Measurements from ENCODE around the gene MNT. TPM values are rescaled to one million over a fixed set of nuclear protein-coding genes. Genes with fewer than 3 reads are reported as not detected.

The MNT gene
- polyA plus RNA-seq, 3 donors, result 4.9 to 23.7 (median 23.1) TPM

GRCh38 chr17:2420176-2420575, 19.3 kb upstream of the MNT start:
- 66 to 79% (median 75%) methylated on average over 12 of the region's 12 CpGs for WGBS, 3 donors
- H3K27ac ChIP-seq (ENCODE audit: low read depth, low read length), result no peak overlapping the region

- 84 to 92% (median 88%) methylated on average over 6 of the region's 6 CpGs for WGBS, 3 donors
- no peak overlapping the region for H3K27ac ChIP-seq (ENCODE audit: low read depth, low read length)
Measured at GRCh38 chr17:2419486-2419885, 18.6 kb upstream of the MNT start.

GRCh38 chr17:2418572-2418971, 17.7 kb upstream of the MNT start:
- 25 to 70% (median 65%) methylated on average over 7 of the region's 7 CpGs for WGBS, 3 donors
- H3K27ac ChIP-seq (ENCODE audit: low read depth, low read length), result no peak overlapping the region

GRCh38 chr17:2416010-2416734, 15.3 kb upstream of the MNT start:
- WGBS, 3 donors, result 24 to 34% (median 29%) methylated on average over 19 of the region's 19 CpGs
- no peak overlapping the region for H3K27ac ChIP-seq (ENCODE audit: low read depth, low read length)

- no peak overlapping the region for H3K27ac ChIP-seq (ENCODE audit: low read depth, low read length)
- WGBS, 3 donors, result 84 to 92% (median 90%) methylated on average over 9 of the region's 9 CpGs
Measured at GRCh38 chr17:2415081-2415480, 14.2 kb upstream of the MNT start.

- 91 to 94% (median 94%) methylated on average over 22 of the region's 22 CpGs for WGBS, 3 donors
- no peak overlapping the region for H3K27ac ChIP-seq (ENCODE audit: low read depth, low read length)
Measured at GRCh38 chr17:2414446-2415064, 13.7 kb upstream of the MNT start.

GRCh38 chr17:2412561-2413021, 11.7 kb upstream of the MNT start:
- no peak overlapping the region for H3K27ac ChIP-seq (ENCODE audit: low read depth, low read length)
- 22 to 60% (median 58%) methylated on average over 2 of the region's 2 CpGs for WGBS, 3 donors

- H3K27ac ChIP-seq (ENCODE audit: low read depth, low read length), result no peak overlapping the region
- WGBS, 3 donors, result 66 to 93% (median 90%) methylated on average over 7 of the region's 7 CpGs
Measured at GRCh38 chr17:2410951-2411350, 10.1 kb upstream of the MNT start.

GRCh38 chr17:2406903-2407790, 6.3 kb upstream of the MNT start:
- 37 to 54% (median 40%) methylated on average over 15 of the region's 15 CpGs for WGBS, 3 donors
- peak overlapping the region; percentile 28 for H3K27ac ChIP-seq (ENCODE audit: low read depth, low read length)

- WGBS, 3 donors, result 71 to 76% (median 74%) methylated on average over 8 of the region's 8 CpGs
Measured at GRCh38 chr17:2406271-2406902, 5.5 kb upstream of the MNT start.

GRCh38 chr17:2405247-2405926, 4.5 kb upstream of the MNT start:
- 62 to 79% (median 71%) methylated on average over 14 of the region's 14 CpGs for WGBS, 3 donors
- H3K27ac ChIP-seq (ENCODE audit: low read depth, low read length), result no peak overlapping the region

More at GRCh38 chr17:2406271-2406902, 5.5 kb upstream of the MNT start:
- H3K27ac ChIP-seq (ENCODE audit: low read depth, low read length), result peak overlapping the region; percentile 28

- no peak overlapping the region for H3K27ac ChIP-seq (ENCODE audit: low read depth, low read length)
- WGBS, 3 donors, result 94 to 97% (median 96%) methylated on average over 4 of the region's 4 CpGs
Measured at GRCh38 chr17:2403044-2403443, 2.2 kb upstream of the MNT start.

- 29 to 34% (median 30%) methylated on average over 15 of the region's 15 CpGs for whole genome bisulfite sequencing, 3 donors
- H3K27ac ChIP-seq (ENCODE audit: low read depth, low read length), result no peak overlapping the region
Measured at GRCh38 chr17:2402544-2402943, 1.7 kb upstream of the MNT start.

GRCh38 chr17:2401426-2402221, 764 bp upstream of the MNT start:
- 0 to 1% (median 1%) methylated on average over 54 to 72 of the region's 72 CpGs for WGBS, 3 donors
- H3K27ac ChIP-seq (ENCODE audit: low read depth, low read length), result peak overlapping the region; percentile 65

GRCh38 chr17:2400474-2400866, 390 bp downstream of the MNT start:
- 1% methylated on average over 38 to 43 of the region's 43 CpGs for WGBS, 3 donors
- H3K27ac ChIP-seq (ENCODE audit: low read depth, low read length), result peak overlapping the region; percentile 97

- 0 to 1% (median 0%) methylated on average over 71 to 82 of the region's 82 CpGs for WGBS, 3 donors
- peak overlapping the region; percentile 97 for H3K27ac ChIP-seq (ENCODE audit: low read depth, low read length)
Measured at GRCh38 chr17:2399572-2400473, 1.0 kb downstream of the MNT start.
